Tibial nerve (tissue), 4 donors: ENCODE measurements around the gene RFX4. TPM values are rescaled to one million over a fixed set of nuclear protein-coding genes. Genes with fewer than 3 reads are reported as not detected.
A peak's percentile ranks its signal among the peaks of the same experiment; 100 is the strongest.

Experiments
- DNase-seq, 2 donors: peaks; one replicate each; pipeline ENCODE4 v3.0.0-alpha.2; 2019; ENCODE audit warnings: low spot score in 2 of 2
- H3K27ac ChIP-seq, 4 donors: fragments of 200-600 bp; sonication (generic) in 3 of 4; one replicate each; pipeline ENCODE4 v1.5.1; 2017 to 2019; ENCODE audit warnings: mild to moderate bottlenecking in 1 of 4
- H3K27me3 ChIP-seq, 2 donors: fragments of 200-600 bp; sonication (generic) in 1 of 2; one replicate each; pipeline versions ENCODE4 v1.5.1 to v1.6.0; 2017 to 2019
- H3K36me3 ChIP-seq, 3 donors: fragments of 200-600 bp; sonication (generic); one replicate each; pipeline ENCODE4 v1.5.1; 2018 to 2019
- H3K4me1 ChIP-seq, 4 donors: fragments of 200-600 bp; sonication (generic) in 3 of 4; one replicate each; pipeline ENCODE4 v1.5.1; 2017 to 2019
- H3K4me3 ChIP-seq, 4 donors: fragments of 200-600 bp; sonication (generic) in 3 of 4; one replicate each; pipeline ENCODE4 v1.5.1; 2017 to 2019; ENCODE audit warnings: mild to moderate bottlenecking in 1 of 4, moderate library complexity in 1 of 4
- H3K9me3 ChIP-seq, 4 donors: fragments of 200-600 bp; sonication (generic) in 3 of 4; one replicate each; pipeline ENCODE4 v1.5.1; 2017 to 2019
- EP300 ChIP-seq, 2 donors: sonication (generic); formaldehyde crosslinking; IDR thresholded peaks; one replicate each; pipeline ENCODE4 v1.6.1; 2017; ENCODE audit warnings: antibody characterized with exemption in 2 of 2, mild to moderate bottlenecking in 1 of 2
- POLR2A ChIP-seq, 2 donors: fragments of 450-650 bp; IDR thresholded peaks; one replicate each; pipeline ENCODE4 v1.6.1; 2017; ENCODE audit warnings: antibody characterized with exemption in 2 of 2, mild to moderate bottlenecking in 2 of 2, moderate library complexity in 2 of 2
- WGBS, 2 donors: methylation state at CpG; one replicate each; pipeline ENCODE4 v1.1.5; 2018; 5-methylcytosine and 5-hydroxymethylcytosine counted together
- total RNA-seq, 4 donors: library from RNA; depleted of rRNA; stranded (reverse); fragments of >200 nt; gene quantifications; one replicate each; pipeline ENCODE4 v1.1.0, GENCODE V29; 2016
- TF ChIP-seq, protein P1 (sequence below), 5 experiments: fragments of 200-600 bp in 3 of 5; fragments of 450-650 bp in 2 of 5; sonication (generic) in 3 of 5; IDR thresholded peaks; one replicate each; pipeline ENCODE4 v1.5.1; 2016 to 2019; ENCODE audit warnings: antibody characterized with exemption in 5 of 5, mild to moderate bottlenecking in 3 of 5, moderate library complexity in 2 of 5

The RFX4 gene
- total RNA-seq, 4 donors from 2014 or later, result not detected

DNA sequence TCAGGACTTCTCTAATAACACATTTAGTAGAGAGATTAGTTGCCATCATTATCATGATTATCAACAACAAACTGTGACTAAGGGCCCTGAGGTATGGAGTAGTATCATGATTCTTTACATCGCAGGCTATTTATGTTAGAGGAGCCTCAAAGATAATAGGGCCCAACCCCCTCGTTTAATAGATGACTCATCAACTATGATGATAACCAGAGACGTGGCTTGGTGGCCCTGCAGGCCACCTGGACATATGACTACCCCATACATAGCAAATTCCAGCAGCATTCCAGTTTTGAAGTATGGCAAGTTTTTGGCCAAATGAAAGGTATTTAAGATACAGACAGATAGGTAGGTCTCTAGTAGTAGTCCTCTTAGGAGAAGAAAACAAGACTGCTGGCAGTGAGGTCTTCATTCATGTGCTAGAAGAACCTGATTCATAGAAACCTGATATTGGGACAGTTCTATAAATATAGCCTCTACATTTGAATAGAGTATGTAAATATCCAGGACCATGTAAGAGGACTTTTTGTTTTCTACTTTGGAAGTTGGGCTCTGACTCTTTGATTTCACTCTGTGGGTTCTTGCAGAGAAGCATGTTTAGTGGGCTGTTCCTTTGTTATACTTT lies 197.3 kb downstream of the RFX4 start:
- no peak for DNase-seq
- no peak overlapping the region for H3K27ac ChIP-seq
- no peaks in the 10 kb centered on the region for H3K27me3 ChIP-seq
- H3K4me1 ChIP-seq, result peaks cover 0 to 38% (median 4%) of the 10 kb centered on the region in 4 donors
- TF ChIP-seq, protein P1, sequence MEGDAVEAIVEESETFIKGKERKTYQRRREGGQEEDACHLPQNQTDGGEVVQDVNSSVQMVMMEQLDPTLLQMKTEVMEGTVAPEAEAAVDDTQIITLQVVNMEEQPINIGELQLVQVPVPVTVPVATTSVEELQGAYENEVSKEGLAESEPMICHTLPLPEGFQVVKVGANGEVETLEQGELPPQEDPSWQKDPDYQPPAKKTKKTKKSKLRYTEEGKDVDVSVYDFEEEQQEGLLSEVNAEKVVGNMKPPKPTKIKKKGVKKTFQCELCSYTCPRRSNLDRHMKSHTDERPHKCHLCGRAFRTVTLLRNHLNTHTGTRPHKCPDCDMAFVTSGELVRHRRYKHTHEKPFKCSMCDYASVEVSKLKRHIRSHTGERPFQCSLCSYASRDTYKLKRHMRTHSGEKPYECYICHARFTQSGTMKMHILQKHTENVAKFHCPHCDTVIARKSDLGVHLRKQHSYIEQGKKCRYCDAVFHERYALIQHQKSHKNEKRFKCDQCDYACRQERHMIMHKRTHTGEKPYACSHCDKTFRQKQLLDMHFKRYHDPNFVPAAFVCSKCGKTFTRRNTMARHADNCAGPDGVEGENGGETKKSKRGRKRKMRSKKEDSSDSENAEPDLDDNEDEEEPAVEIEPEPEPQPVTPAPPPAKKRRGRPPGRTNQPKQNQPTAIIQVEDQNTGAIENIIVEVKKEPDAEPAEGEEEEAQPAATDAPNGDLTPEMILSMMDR (IDR thresholded peaks at IDR 0.05), result no peak
- TF ChIP-seq POLR2A (IDR thresholded peaks at IDR 0.05) (no peak), EP300 (IDR thresholded peaks at IDR 0.05) (no peak)
- no peak overlapping the region for H3K4me3 ChIP-seq
- H3K9me3 ChIP-seq, result no peaks in the 10 kb centered on the region
- peaks cover 0 to 14% (median 0%) of the 10 kb centered on the region in 3 donors for H3K36me3 ChIP-seq
- WGBS, 2 donors, result 72 to 81% methylated on average over 3 of the region's 3 CpGs

GRCh38 chr12:106782619-106783018 lies 199.8 kb downstream of the RFX4 start:
- TF ChIP-seq EP300 (IDR thresholded peaks at IDR 0.05), result no peak
- TF ChIP-seq POLR2A (IDR thresholded peaks at IDR 0.05), result no peak
- TF ChIP-seq, protein P1 (IDR thresholded peaks at IDR 0.05), result no peak
- H3K4me3 ChIP-seq, result no peak overlapping the region
- no peak for DNase-seq
- peak overlapping the region in 2 of 4 donors; percentile 27 to 58 for H3K27ac ChIP-seq
- no peaks in the 10 kb centered on the region for H3K9me3 ChIP-seq
- H3K36me3 ChIP-seq, result peaks cover 0 to 21% (median 0%) of the 10 kb centered on the region in 3 donors
- peaks cover 0 to 20% (median 0%) of the 10 kb centered on the region in 4 donors for H3K4me1 ChIP-seq
- H3K27me3 ChIP-seq, result no peaks in the 10 kb centered on the region
- WGBS, 2 donors, result 63 to 77% methylated on average over 1 of the region's 1 CpG

GRCh38 chr12:106783515-106783914 lies 200.7 kb downstream of the RFX4 start:
- TF ChIP-seq EP300 (IDR thresholded peaks at IDR 0.05), result no peak
- no peak for TF ChIP-seq POLR2A (IDR thresholded peaks at IDR 0.05)
- Histone ChIP-seq H3K27ac (peak overlapping the region in 1 of 4 donors; percentile 58), H3K4me1 (peaks cover 0 to 20% (median 0%) of the 10 kb centered on the region in 4 donors), H3K4me3 (no peak overlapping the region), H3K9me3 (no peaks in the 10 kb centered on the region), H3K27me3 (no peaks in the 10 kb centered on the region), H3K36me3 (peaks cover 0 to 27% (median 0%) of the 10 kb centered on the region in 3 donors)
- 59 to 60% methylated on average over 5 of the region's 5 CpGs for WGBS, 2 donors
- DNase-seq, result no peak

GRCh38 chr12:106790020-106790419 lies 207.2 kb downstream of the RFX4 start:
- TF ChIP-seq, protein P1 (IDR thresholded peaks at IDR 0.05), result no peak
- no peak for TF ChIP-seq POLR2A (IDR thresholded peaks at IDR 0.05)
- TF ChIP-seq EP300 (IDR thresholded peaks at IDR 0.05), result no peak
- Histone ChIP-seq H3K27me3 (no peaks in the 10 kb centered on the region), H3K9me3 (no peaks in the 10 kb centered on the region), H3K4me1 (peaks cover 0 to 9% (median 0%) of the 10 kb centered on the region in 4 donors), H3K4me3 (no peak overlapping the region), H3K27ac (no peak overlapping the region), H3K36me3 (peaks cover 0 to 37% (median 0%) of the 10 kb centered on the region in 3 donors)
- WGBS, 2 donors, result 92 to 98% methylated on average over 2 of the region's 2 CpGs
- DNase-seq, result no peak

DNA sequence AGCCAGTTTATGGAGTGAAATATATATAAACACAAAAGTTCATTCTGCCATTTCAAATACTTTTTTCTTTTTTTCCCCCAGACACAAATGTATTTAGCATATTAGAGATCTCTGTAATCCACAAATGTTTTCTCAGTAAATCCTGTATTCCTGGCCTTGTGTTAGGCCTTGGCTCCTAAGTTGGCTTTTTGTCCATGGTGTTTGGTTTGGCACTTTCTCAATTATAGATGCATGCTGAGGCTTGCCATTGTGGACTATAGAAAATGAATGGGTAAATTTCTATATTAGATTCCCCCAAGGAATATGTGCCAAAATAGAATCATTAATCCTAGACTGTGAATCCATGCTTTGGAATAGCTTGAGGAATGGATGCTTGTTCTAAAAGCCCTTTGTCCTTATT lies 208.7 kb downstream of the RFX4 start:
- Histone ChIP-seq H3K27me3 (no peaks in the 10 kb centered on the region), H3K4me3 (no peak overlapping the region), H3K36me3 (peaks cover 0 to 30% (median 0%) of the 10 kb centered on the region in 3 donors), H3K27ac (no peak overlapping the region), H3K4me1 (peaks cover 0 to 9% (median 0%) of the 10 kb centered on the region in 4 donors), H3K9me3 (no peaks in the 10 kb centered on the region)
- DNase-seq, result no peak
- TF ChIP-seq EP300 (IDR thresholded peaks at IDR 0.05), result no peak
- TF ChIP-seq POLR2A (IDR thresholded peaks at IDR 0.05), result no peak
- TF ChIP-seq, protein P1 (IDR thresholded peaks at IDR 0.05), result no peak
